Mucosa of stomach (tissue), 1 donor: ENCODE results near the gene KLHL25.

ENCODE experiments used
- H3K27me3 ChIP-seq: one replicate; pipeline ENCODE4 v1.7.0; 2013; ENCODE audit warnings: mild to moderate bottlenecking, low read length; ENCODE audit not compliant: control insufficient read depth, insufficient read depth
- H3K36me3 ChIP-seq: one replicate; pipeline ENCODE4 v1.7.0; 2013; ENCODE audit warnings: low read length; ENCODE audit not compliant: control insufficient read depth, insufficient read depth
- H3K4me1 ChIP-seq: one replicate; pipeline ENCODE4 v1.7.0; 2013; ENCODE audit warnings: mild to moderate bottlenecking, low read length; ENCODE audit not compliant: control insufficient read depth, insufficient read depth
- H3K4me3 ChIP-seq: one replicate; pipeline ENCODE4 v1.7.0; 2013; ENCODE audit warnings: low read length
- H3K9ac ChIP-seq: one replicate; pipeline ENCODE4 v1.7.0; 2013; ENCODE audit warnings: mild to moderate bottlenecking, low read length, moderate library complexity
- H3K9me3 ChIP-seq: one replicate; pipeline ENCODE4 v1.7.0; 2013; ENCODE audit warnings: mild to moderate bottlenecking, low read length, moderate library complexity; ENCODE audit not compliant: control insufficient read depth
- donor health status: Pancreatic carcinoma.

The KLHL25 gene

GRCh38 chr15:85760531-85761371 lies 34.0 kb downstream of the KLHL25 start:
- peaks cover 6% of the 10 kb centered on the region for H3K36me3 ChIP-seq
- no peaks in the 10 kb centered on the region for H3K9me3 ChIP-seq
- no peak overlapping the region for H3K4me3 ChIP-seq
- no peaks in the 10 kb centered on the region for H3K4me1 ChIP-seq
- H3K27me3 ChIP-seq, result no peaks in the 10 kb centered on the region
- H3K9ac ChIP-seq, result no peak overlapping the region

GRCh38 chr15:85760049-85760448 lies 34.7 kb downstream of the KLHL25 start:
- H3K36me3 ChIP-seq, result peaks cover 6% of the 10 kb centered on the region
- H3K4me3 ChIP-seq, result no peak overlapping the region
- no peaks in the 10 kb centered on the region for H3K9me3 ChIP-seq
- H3K9ac ChIP-seq, result no peak overlapping the region
- no peaks in the 10 kb centered on the region for H3K27me3 ChIP-seq
- no peaks in the 10 kb centered on the region for H3K4me1 ChIP-seq

GRCh38 chr15:85759376-85759775 lies 35.3 kb downstream of the KLHL25 start:
- no peaks in the 10 kb centered on the region for H3K27me3 ChIP-seq
- peaks cover 6% of the 10 kb centered on the region for H3K36me3 ChIP-seq
- H3K4me3 ChIP-seq, result no peak overlapping the region
- H3K9me3 ChIP-seq, result no peaks in the 10 kb centered on the region
- no peak overlapping the region for H3K9ac ChIP-seq
- no peaks in the 10 kb centered on the region for H3K4me1 ChIP-seq

- no peaks in the 10 kb centered on the region for H3K4me1 ChIP-seq
These were observed 36.1 kb downstream of the KLHL25 start for GRCh38 chr15:85758655-85758978.

GRCh38 chr15:85757939-85758654 lies 36.6 kb downstream of the KLHL25 start:
- H3K4me1 ChIP-seq, result no peaks in the 10 kb centered on the region
- no peak overlapping the region for H3K9ac ChIP-seq
- no peak overlapping the region for H3K4me3 ChIP-seq
- H3K27me3 ChIP-seq, result no peaks in the 10 kb centered on the region
- H3K36me3 ChIP-seq, result peaks cover 6% of the 10 kb centered on the region
- H3K9me3 ChIP-seq, result no peaks in the 10 kb centered on the region

More at GRCh38 chr15:85758655-85758978, 36.1 kb downstream of the KLHL25 start:
- Histone ChIP-seq H3K9me3 (no peaks in the 10 kb centered on the region), H3K4me3 (no peak overlapping the region), H3K27me3 (no peaks in the 10 kb centered on the region), H3K36me3 (peaks cover 6% of the 10 kb centered on the region), H3K9ac (no peak overlapping the region)

- Histone ChIP-seq H3K9ac (no peak overlapping the region), H3K9me3 (no peaks in the 10 kb centered on the region), H3K4me1 (peaks cover 6% of the 10 kb centered on the region), H3K36me3 (peaks cover 6% of the 10 kb centered on the region), H3K4me3 (no peak overlapping the region), H3K27me3 (no peaks in the 10 kb centered on the region)
These were observed 37.4 kb downstream of the KLHL25 start for GRCh38 chr15:85757073-85757938.

GRCh38 chr15:85756411-85757072 lies 38.2 kb downstream of the KLHL25 start:
- Histone ChIP-seq H3K4me3 (no peak overlapping the region), H3K27me3 (no peaks in the 10 kb centered on the region), H3K4me1 (peaks cover 14% of the 10 kb centered on the region), H3K9me3 (no peaks in the 10 kb centered on the region), H3K9ac (no peak overlapping the region), H3K36me3 (peaks cover 6% of the 10 kb centered on the region)

GRCh38 chr15:85755942-85756341 lies 38.8 kb downstream of the KLHL25 start:
- H3K9ac ChIP-seq, result no peak overlapping the region
- H3K27me3 ChIP-seq, result no peaks in the 10 kb centered on the region
- no peak overlapping the region for H3K4me3 ChIP-seq
- H3K9me3 ChIP-seq, result no peaks in the 10 kb centered on the region
- H3K4me1 ChIP-seq, result peaks cover 15% of the 10 kb centered on the region
- peaks cover 6% of the 10 kb centered on the region for H3K36me3 ChIP-seq

- Histone ChIP-seq H3K4me1 (peaks cover 15% of the 10 kb centered on the region), H3K9ac (no peak overlapping the region), H3K9me3 (no peaks in the 10 kb centered on the region), H3K27me3 (no peaks in the 10 kb centered on the region), H3K36me3 (peaks cover 6% of the 10 kb centered on the region), H3K4me3 (no peak overlapping the region)
These were observed 39.3 kb downstream of the KLHL25 start for GRCh38 chr15:85755471-85755870.

- Histone ChIP-seq H3K4me3 (no peak overlapping the region), H3K9me3 (no peaks in the 10 kb centered on the region), H3K9ac (no peak overlapping the region), H3K36me3 (peaks cover 3% of the 10 kb centered on the region), H3K4me1 (peaks cover 15% of the 10 kb centered on the region), H3K27me3 (no peaks in the 10 kb centered on the region)
These were observed 39.7 kb downstream of the KLHL25 start for GRCh38 chr15:85754989-85755388.

- H3K9ac ChIP-seq, result no peak overlapping the region
- H3K4me1 ChIP-seq, result peaks cover 15% of the 10 kb centered on the region
- H3K27me3 ChIP-seq, result no peaks in the 10 kb centered on the region
- H3K9me3 ChIP-seq, result no peaks in the 10 kb centered on the region
- H3K4me3 ChIP-seq, result no peak overlapping the region
- no peaks in the 10 kb centered on the region for H3K36me3 ChIP-seq
These were observed 40.8 kb downstream of the KLHL25 start for GRCh38 chr15:85753791-85754452.
